GM12864 (cell line): Measurements from ENCODE around the gene GIT2.

ENCODE experiments used
- DNase-seq: peaks from one replicate; pipeline ENCODE4 v3.0.0-alpha.2; 2011; ENCODE audit warnings: low read depth
- H3K4me3 ChIP-seq: 2 replicates; pipeline ENCODE4 v1.5.1; 2011; ENCODE audit warnings: mild to moderate bottlenecking, low read depth, low read length, control low read depth
- TF ChIP-seq, protein P1 (sequence below): IDR thresholded peaks from 2 replicates; pipeline ENCODE4 v1.5.1; 2011; ENCODE audit warnings: low read depth, mild to moderate bottlenecking, moderate library complexity, low read length, control low read depth, inconsistent platforms; ENCODE audit errors: missing control alignments

GIT2 gene

DNA sequence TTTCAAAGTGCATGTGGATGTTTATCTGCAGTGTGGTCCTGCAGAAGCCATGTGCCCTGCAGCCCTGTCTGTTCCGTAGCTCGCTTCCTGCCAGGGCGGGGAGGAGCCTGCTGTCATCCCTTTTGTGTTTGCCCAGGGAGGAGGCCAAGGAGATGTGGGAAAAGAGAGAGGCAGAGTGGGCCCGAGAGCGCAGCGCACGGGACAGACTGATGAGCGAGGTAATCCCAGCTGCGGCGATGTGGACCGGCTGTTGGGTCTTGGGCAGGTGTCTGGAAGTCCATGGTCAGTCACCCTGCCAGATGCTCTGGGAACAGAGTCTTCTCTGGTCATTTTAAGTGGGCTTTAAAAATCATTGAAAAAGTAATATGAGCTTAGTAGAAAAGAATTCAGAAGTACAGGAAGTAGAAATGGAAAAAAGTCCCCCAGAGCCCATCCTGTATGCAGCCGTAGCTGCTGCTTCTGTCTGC, 83.3 kb downstream of the GIT2 start:
- TF ChIP-seq, protein P1, sequence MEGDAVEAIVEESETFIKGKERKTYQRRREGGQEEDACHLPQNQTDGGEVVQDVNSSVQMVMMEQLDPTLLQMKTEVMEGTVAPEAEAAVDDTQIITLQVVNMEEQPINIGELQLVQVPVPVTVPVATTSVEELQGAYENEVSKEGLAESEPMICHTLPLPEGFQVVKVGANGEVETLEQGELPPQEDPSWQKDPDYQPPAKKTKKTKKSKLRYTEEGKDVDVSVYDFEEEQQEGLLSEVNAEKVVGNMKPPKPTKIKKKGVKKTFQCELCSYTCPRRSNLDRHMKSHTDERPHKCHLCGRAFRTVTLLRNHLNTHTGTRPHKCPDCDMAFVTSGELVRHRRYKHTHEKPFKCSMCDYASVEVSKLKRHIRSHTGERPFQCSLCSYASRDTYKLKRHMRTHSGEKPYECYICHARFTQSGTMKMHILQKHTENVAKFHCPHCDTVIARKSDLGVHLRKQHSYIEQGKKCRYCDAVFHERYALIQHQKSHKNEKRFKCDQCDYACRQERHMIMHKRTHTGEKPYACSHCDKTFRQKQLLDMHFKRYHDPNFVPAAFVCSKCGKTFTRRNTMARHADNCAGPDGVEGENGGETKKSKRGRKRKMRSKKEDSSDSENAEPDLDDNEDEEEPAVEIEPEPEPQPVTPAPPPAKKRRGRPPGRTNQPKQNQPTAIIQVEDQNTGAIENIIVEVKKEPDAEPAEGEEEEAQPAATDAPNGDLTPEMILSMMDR: no peak
- no peak for DNase-seq

GRCh38 chr12:109910969-109911348, 85.2 kb downstream of the GIT2 start:
- no peak overlapping the region for H3K4me3 ChIP-seq
- no peak for DNase-seq
- TF ChIP-seq, protein P1: peak; percentile 9

More for the DNA sequence above, 83.3 kb downstream of the GIT2 start:
- H3K4me3 ChIP-seq: no peak overlapping the region

DNA sequence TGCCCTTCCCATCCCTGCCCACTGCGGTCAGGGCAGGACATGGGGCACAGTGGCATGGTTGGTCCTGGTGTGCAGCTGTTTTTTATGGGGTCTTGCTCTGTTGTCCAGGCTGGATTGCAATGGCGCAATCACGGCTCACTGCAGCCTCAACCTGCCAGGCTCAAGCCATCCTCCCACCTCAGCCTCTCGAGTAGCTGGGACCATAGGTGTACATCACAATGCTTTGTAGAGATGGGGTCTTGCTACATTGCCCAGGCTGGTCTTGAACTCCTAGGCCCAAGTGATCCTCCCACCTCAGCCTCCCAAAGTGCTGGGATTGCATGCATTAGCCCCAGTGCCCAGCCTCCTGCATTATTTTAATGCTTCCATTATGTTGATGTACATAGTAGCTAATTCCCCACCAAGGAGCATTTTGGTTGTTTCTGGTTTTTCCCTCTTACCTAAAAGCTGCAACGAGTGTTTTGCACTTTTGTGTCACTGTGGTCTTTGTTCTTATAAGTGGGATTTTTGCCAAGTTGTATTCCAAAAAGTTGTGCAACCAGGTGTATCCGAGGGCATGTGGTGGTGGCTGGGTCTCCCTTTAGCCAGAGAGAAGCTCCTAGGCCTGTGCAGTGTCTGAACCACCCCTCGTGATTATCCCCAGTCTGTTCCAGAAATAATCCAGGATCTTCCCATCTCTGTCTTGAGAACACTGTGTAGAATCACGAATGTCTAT, 85.8 kb downstream of the GIT2 start:
- H3K4me3 ChIP-seq: no peak overlapping the region
- DNase-seq: no peak
- TF ChIP-seq, protein P1: no peak

DNA sequence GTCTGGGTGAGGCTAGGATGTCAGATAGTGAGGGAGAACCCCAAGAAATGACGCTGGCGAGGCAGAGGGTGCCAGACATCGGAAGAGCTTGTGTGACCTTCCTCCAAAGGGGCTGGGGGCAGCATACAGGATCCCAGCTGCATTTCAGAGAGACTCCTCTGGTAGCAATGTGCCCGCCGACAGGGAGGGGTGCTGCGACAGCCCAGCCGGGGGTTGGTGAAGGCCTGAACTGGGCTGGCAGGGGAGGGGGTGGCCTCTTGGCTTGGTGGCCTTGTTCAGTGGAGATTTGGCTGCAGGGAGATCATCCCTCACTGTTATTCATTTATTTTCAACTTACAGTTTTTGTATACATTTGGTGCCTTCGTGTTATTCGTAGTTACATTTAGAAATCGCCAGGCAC, 90.9 kb downstream of the GIT2 start:
- H3K4me3 ChIP-seq: no peak overlapping the region
- DNase-seq: no peak
- TF ChIP-seq, protein P1: no peak

- no peak for DNase-seq
- H3K4me3 ChIP-seq: no peak overlapping the region
- TF ChIP-seq, protein P1: no peak
Observed at GRCh38 chr12:109902891-109903418, 93.2 kb downstream of the GIT2 start.

GRCh38 chr12:109900752-109901580, 95.2 kb downstream of the GIT2 start:
- TF ChIP-seq, protein P1: no peak
- peak overlapping the region; percentile 83 for H3K4me3 ChIP-seq
- no peak for DNase-seq
